ENCODE data around the gene GRID2. TPM values are rescaled to one million over a fixed set of nuclear protein-coding genes. Genes with fewer than 3 reads are reported as not detected.

Gene GRID2
- total and polyA plus RNA-seq, 12 donors: 0.55 to 4.0 (median 2.0) TPM

DNA sequence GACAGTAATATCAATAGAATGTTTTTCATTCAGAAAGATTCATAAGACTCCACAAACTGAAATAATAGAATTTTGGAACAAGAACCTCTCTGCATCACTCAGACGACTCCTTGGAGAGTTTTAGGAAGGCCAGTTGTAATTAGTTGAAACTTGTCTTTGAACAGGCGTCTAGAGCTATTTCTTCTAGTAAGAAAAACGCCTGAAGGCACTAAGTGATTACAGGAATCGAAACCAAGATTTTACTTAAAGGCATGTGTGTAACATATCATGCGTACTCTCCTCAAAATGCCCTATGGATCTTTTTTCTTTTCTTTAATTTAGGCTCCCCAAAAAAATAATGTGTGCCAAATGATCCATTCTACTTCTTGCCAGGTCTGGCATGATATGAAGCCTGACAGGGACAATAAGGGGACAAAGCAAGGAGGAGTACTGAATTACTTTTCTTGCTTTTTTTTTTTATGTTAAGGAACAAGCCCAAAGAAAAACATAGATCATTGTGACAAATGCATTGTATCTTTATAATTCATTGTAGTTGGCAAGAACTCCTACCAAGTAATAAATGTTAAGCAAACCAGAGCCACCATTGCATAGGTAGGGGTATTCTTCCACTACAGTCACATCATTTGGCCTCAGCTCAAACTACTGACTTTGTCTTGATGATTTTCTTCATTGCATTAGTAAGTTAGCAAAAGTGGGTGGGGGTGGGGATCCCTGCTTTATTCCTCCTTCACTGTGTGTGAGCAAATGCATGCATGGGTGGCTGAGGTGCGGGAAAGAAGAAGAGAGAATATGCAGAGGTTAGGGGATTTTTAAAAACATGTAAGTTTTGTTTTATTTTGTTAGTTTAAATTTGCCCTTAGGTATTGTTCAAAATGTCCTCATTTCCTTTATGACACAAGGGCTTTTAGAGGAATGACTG, 1444.9 kb downstream of the GRID2 start:
- DNase-seq: no peak
- H3K4me3 ChIP-seq: no peak overlapping the region
- no peaks in the 10 kb centered on the region for H3K36me3 ChIP-seq (replicated peaks in 1 of 2)
- 59 to 80% (median 71%) methylated on average over 6 of the region's 6 CpGs for WGBS, 4 donors
- H3K4me1 ChIP-seq (replicated peaks in 1 of 2): no peaks in the 10 kb centered on the region
- H3K9me3 ChIP-seq (replicated peaks in 1 of 3): no peaks in the 10 kb centered on the region
- intact Hi-C loops (cut with DNase I): no loop called here
- no peaks in the 10 kb centered on the region for H3K27me3 ChIP-seq
- no peak for TF ChIP-seq POLR2A (IDR thresholded peaks at IDR 0.05)
- TF ChIP-seq, protein P1, sequence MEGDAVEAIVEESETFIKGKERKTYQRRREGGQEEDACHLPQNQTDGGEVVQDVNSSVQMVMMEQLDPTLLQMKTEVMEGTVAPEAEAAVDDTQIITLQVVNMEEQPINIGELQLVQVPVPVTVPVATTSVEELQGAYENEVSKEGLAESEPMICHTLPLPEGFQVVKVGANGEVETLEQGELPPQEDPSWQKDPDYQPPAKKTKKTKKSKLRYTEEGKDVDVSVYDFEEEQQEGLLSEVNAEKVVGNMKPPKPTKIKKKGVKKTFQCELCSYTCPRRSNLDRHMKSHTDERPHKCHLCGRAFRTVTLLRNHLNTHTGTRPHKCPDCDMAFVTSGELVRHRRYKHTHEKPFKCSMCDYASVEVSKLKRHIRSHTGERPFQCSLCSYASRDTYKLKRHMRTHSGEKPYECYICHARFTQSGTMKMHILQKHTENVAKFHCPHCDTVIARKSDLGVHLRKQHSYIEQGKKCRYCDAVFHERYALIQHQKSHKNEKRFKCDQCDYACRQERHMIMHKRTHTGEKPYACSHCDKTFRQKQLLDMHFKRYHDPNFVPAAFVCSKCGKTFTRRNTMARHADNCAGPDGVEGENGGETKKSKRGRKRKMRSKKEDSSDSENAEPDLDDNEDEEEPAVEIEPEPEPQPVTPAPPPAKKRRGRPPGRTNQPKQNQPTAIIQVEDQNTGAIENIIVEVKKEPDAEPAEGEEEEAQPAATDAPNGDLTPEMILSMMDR (IDR thresholded peaks at IDR 0.05): no peak
- no peak overlapping the region for H3K27ac ChIP-seq

DNA sequence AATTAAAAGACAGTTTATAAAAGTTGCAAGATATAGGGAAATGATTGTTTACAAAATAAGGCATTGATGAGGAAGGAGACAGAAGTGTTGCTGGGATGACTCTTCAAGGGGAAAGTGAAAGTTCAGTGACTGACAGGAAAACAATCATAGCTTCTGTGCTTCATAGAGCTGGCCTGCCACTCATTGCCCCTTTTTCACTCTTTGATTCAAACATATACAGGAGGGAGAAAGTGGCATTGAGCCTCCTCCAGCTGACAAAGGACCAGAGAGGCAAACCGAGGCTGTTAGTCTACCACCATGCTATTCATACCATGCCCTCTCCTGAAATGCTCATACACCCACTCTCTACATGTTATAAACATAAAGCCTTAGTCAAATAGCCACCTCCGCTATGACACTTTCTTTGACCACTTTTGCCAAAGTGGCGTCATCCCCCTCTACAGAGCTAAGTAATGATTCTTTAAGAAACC, 1445.6 kb downstream of the GRID2 start:
- no peak for DNase-seq
- H3K27ac ChIP-seq: no peak overlapping the region
- H3K9me3 ChIP-seq (replicated peaks in 1 of 3): no peaks in the 10 kb centered on the region
- 85 to 95% (median 88%) methylated on average over 3 of the region's 3 CpGs for WGBS, 4 donors
- intact Hi-C loops (cut with DNase I): no loop called here
- H3K27me3 ChIP-seq: no peaks in the 10 kb centered on the region
- no peaks in the 10 kb centered on the region for H3K36me3 ChIP-seq (replicated peaks in 1 of 2)
- TF ChIP-seq POLR2A (IDR thresholded peaks at IDR 0.05): no peak
- TF ChIP-seq, protein P1 (IDR thresholded peaks at IDR 0.05): no peak
- H3K4me3 ChIP-seq: no peak overlapping the region
- no peaks in the 10 kb centered on the region for H3K4me1 ChIP-seq (replicated peaks in 1 of 2)

DNA sequence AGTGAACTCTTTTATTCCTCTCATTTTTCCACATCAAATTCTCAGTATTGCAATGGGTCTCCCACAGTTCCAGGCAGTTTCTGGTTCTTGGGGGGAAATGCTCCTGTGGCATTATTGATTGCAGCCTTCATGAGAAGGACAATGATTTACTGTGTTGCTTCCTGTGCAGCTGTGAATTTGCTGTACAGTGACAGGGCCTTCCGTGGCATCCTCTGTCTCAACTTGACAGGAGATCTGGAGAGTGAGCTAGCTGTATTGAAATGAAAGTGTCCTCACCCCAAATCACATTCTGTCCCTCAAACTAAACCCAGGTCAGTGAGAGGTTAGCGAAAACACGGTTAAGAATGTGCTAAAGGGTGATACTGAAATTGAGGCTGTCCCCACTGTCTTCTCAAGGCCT, 1447.6 kb downstream of the GRID2 start:
- TF ChIP-seq POLR2A (IDR thresholded peaks at IDR 0.05): no peak
- TF ChIP-seq, protein P1 (IDR thresholded peaks at IDR 0.05): no peak
- Histone ChIP-seq H3K9me3 (replicated peaks in 1 of 3) (no peaks in the 10 kb centered on the region), H3K27ac (no peak overlapping the region), H3K27me3 (no peaks in the 10 kb centered on the region), H3K36me3 (replicated peaks in 1 of 2) (no peaks in the 10 kb centered on the region), H3K4me3 (no peak overlapping the region), H3K4me1 (replicated peaks in 1 of 2) (no peaks in the 10 kb centered on the region)
- 49 to 64% (median 59%) methylated on average over 3 of the region's 3 CpGs for WGBS, 4 donors
- no peak for DNase-seq
- intact Hi-C loops (cut with DNase I): no loop called here

DNA sequence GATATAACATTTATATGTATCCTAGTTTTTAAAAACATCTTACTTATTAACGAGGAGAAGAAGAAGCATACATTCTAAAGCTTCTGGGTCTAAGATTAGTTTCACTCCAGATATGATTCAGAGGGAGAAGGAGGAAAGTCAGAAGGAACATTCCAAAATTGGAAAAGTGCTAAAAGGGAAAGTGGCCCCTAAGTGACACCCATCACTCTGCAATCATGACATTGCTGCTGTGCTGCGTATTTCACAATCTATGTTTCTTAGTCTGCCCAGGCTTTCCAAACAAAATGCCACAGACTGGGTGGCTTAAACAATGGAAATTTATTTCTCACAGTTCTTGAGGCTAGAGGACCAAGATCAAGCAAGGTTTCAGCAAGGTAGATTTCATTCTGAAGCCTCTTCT, 1452.3 kb downstream of the GRID2 start:
- Histone ChIP-seq H3K4me3 (no peak overlapping the region), H3K9me3 (replicated peaks in 1 of 3) (no peaks in the 10 kb centered on the region), H3K27me3 (no peaks in the 10 kb centered on the region), H3K27ac (no peak overlapping the region), H3K4me1 (replicated peaks in 1 of 2) (no peaks in the 10 kb centered on the region), H3K36me3 (replicated peaks in 1 of 2) (no peaks in the 10 kb centered on the region)
- TF ChIP-seq POLR2A (IDR thresholded peaks at IDR 0.05): no peak
- TF ChIP-seq, protein P1 (IDR thresholded peaks at IDR 0.05): no peak
- WGBS, 4 donors: 80 to 90% (median 82%) methylated on average over 2 of the region's 2 CpGs
- no peak for DNase-seq
- intact Hi-C loops (cut with DNase I): no loop called here
